Prostate gland (tissue), 2 donors: ENCODE data around the gene CRYGB. TPM values are rescaled to one million over a fixed set of nuclear protein-coding genes. Genes with fewer than 3 reads are reported as not detected.
"Not testable (repeated sequence)": the region's sequence is repeated elsewhere in the genome, so short reads cannot be mapped to it uniquely, and the experiment has no call there.

Experiments
- DNase-seq: peaks from one replicate; pipeline ENCODE4 v3.0.0-alpha.2; 2019; ENCODE audit warnings: low spot score
- H3K27ac ChIP-seq, 2 donors: fragments of 200-600 bp; sonication (generic); 2 replicates each; pipeline ENCODE4 v1.5.1; 2017 to 2019
- H3K27me3 ChIP-seq: fragments of 200-600 bp; sonication (generic); replicated peaks from 2 replicates; pipeline ENCODE4 v1.5.1; 2019; ENCODE audit not compliant: insufficient read depth
- H3K36me3 ChIP-seq, 2 donors: fragments of 200-600 bp; sonication (generic); 1 replicate in 1 of 2; 2 replicates in 1 of 2; pipeline versions ENCODE4 v1.5.1 to v1.8.1; 2017 to 2019
- H3K4me1 ChIP-seq: fragments of 200-600 bp; sonication (generic); replicated peaks from 2 replicates; pipeline ENCODE4 v1.5.1; 2019
- H3K4me3 ChIP-seq, 2 donors: fragments of 200-600 bp; sonication (generic); 2 replicates each; pipeline ENCODE4 v1.5.1; 2017 to 2019
- H3K9me3 ChIP-seq: fragments of 200-600 bp; sonication (generic); 2 replicates; pipeline ENCODE4 v1.5.1; 2017
- POLR2A ChIP-seq: fragments of 450-650 bp; IDR thresholded peaks from one replicate; pipeline ENCODE4 v1.6.1; 2016; ENCODE audit warnings: antibody characterized with exemption, mild to moderate bottlenecking
- POLR2AphosphoS5 ChIP-seq: sonication (generic); formaldehyde crosslinking; IDR thresholded peaks from one replicate; pipeline ENCODE4 v1.6.1; 2017; ENCODE audit warnings: antibody characterized with exemption
- WGBS: methylation state at CpG from one replicate; pipeline ENCODE4 v1.1.5; 2018; 5-methylcytosine and 5-hydroxymethylcytosine counted together
- intact Hi-C: fragments of 100-400 bp; cut with DNase I; formaldehyde crosslinking; loops from one replicate; pipeline ENCODE4 v1.14.2; 2022
- total RNA-seq, 2 donors: library from RNA; depleted of rRNA; stranded (reverse); fragments of >200 nt; gene quantifications; one replicate each; pipeline ENCODE4 v1.1.0, GENCODE V29; 2016
- TF ChIP-seq, protein P1 (sequence below), 4 experiments: fragments of 200-600 bp in 2 of 4; fragments of 450-650 bp in 2 of 4; sonication (generic) in 2 of 4; IDR thresholded peaks; 1 replicate in 3 of 4; 2 replicates in 1 of 4; pipeline ENCODE4 v1.5.1; 2016 to 2019; ENCODE audit warnings: antibody characterized with exemption in 4 of 4, mild to moderate bottlenecking in 2 of 4, moderate library complexity in 2 of 4

Gene CRYGB
- total RNA-seq, 2 donors from 2014 or later = not detected

GRCh38 chr2:208112969-208113368 lies 33.0 kb downstream of the CRYGB start:
- TF ChIP-seq, protein P1, sequence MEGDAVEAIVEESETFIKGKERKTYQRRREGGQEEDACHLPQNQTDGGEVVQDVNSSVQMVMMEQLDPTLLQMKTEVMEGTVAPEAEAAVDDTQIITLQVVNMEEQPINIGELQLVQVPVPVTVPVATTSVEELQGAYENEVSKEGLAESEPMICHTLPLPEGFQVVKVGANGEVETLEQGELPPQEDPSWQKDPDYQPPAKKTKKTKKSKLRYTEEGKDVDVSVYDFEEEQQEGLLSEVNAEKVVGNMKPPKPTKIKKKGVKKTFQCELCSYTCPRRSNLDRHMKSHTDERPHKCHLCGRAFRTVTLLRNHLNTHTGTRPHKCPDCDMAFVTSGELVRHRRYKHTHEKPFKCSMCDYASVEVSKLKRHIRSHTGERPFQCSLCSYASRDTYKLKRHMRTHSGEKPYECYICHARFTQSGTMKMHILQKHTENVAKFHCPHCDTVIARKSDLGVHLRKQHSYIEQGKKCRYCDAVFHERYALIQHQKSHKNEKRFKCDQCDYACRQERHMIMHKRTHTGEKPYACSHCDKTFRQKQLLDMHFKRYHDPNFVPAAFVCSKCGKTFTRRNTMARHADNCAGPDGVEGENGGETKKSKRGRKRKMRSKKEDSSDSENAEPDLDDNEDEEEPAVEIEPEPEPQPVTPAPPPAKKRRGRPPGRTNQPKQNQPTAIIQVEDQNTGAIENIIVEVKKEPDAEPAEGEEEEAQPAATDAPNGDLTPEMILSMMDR (IDR thresholded peaks at IDR 0.05) = no peak
- no peak for TF ChIP-seq POLR2AphosphoS5
- no peak for TF ChIP-seq POLR2A
- H3K27ac ChIP-seq = no peak overlapping the region
- H3K4me3 ChIP-seq = no peak overlapping the region
- no peak for DNase-seq
- H3K9me3 ChIP-seq = no peaks in the 10 kb centered on the region
- H3K27me3 ChIP-seq = no peaks in the 10 kb centered on the region
- 32% methylated on average over 7 of the region's 7 CpGs for WGBS
- intact Hi-C loops = no loop called here
- no peaks in the 10 kb centered on the region for H3K36me3 ChIP-seq
- no peaks in the 10 kb centered on the region for H3K4me1 ChIP-seq

DNA sequence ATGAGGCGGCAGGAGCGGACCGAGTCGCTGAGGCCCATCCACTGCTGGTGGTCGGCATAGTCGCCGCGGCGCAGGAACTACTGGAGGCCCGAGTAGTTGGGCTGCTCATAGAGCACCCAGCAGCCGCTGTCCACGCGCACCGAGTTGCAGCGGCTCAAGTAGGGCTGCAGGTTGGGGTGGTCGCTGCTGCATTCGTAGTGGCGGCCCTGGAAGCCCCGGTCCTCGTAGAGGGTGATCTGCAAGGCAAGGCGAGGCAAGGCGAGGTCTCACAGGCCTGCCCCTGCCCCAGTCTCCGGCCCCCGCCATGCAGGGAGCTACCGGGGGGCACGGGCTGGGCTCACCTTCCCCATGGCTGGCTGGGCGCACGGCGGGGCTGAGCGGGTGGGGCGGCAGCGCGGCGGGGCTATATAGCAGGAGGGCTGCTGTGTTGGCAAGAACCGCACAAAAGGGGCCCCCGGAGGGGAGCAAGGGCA lies 33.6 kb downstream of the CRYGB start:
- DNase-seq, intact Hi-C loops, H3K27me3 ChIP-seq, H3K4me3 ChIP-seq, H3K4me1 ChIP-seq, H3K27ac ChIP-seq, H3K36me3 ChIP-seq, H3K9me3 ChIP-seq: not testable (repeated sequence)
- WGBS = 38% methylated on average over 36 of the region's 36 CpGs

- no peak for DNase-seq
- no peaks in the 10 kb centered on the region for H3K4me1 ChIP-seq
- no peak overlapping the region for H3K4me3 ChIP-seq
- no peaks in the 10 kb centered on the region for H3K27me3 ChIP-seq
- WGBS = 89% methylated on average over 3 of the region's 3 CpGs
- H3K9me3 ChIP-seq = no peaks in the 10 kb centered on the region
- intact Hi-C loops = loop anchor here (5.0 kb wide), 1 partner anchor 149 kb away; no protein-coding TSS in a partner anchor
- H3K36me3 ChIP-seq = no peaks in the 10 kb centered on the region
- no peak overlapping the region for H3K27ac ChIP-seq
- no peak for TF ChIP-seq POLR2AphosphoS5
- TF ChIP-seq POLR2A = no peak
- TF ChIP-seq, protein P1 (IDR thresholded peaks at IDR 0.05) = no peak
Measured at GRCh38 chr2:208103616-208104015, 42.3 kb downstream of the CRYGB start.

- H3K4me3 ChIP-seq = no peak overlapping the region
- H3K27me3 ChIP-seq = no peaks in the 10 kb centered on the region
- TF ChIP-seq, protein P1 (IDR thresholded peaks at IDR 0.05) = peak in 2 of 4 experiments; percentile 24 to 27
- TF ChIP-seq POLR2A = no peak
- no peaks in the 10 kb centered on the region for H3K4me1 ChIP-seq
- WGBS = 52% methylated on average over 10 of the region's 10 CpGs
- intact Hi-C loops = loop anchor here (5.0 kb wide), 1 partner anchor 150 kb away; no protein-coding TSS in a partner anchor
- no peaks in the 10 kb centered on the region for H3K36me3 ChIP-seq
- DNase-seq = no peak
- no peaks in the 10 kb centered on the region for H3K9me3 ChIP-seq
- H3K27ac ChIP-seq = no peak overlapping the region
Measured at GRCh38 chr2:208101716-208102631, 44.0 kb downstream of the CRYGB start.

- 74% methylated on average over 13 of the region's 13 CpGs for WGBS
- H3K36me3 ChIP-seq = no peaks in the 10 kb centered on the region
- no peaks in the 10 kb centered on the region for H3K9me3 ChIP-seq
- no peak overlapping the region for H3K27ac ChIP-seq
- no peak overlapping the region for H3K4me3 ChIP-seq
- TF ChIP-seq POLR2AphosphoS5 = no peak
- TF ChIP-seq, protein P1 (IDR thresholded peaks at IDR 0.05) = no peak
- no peak for TF ChIP-seq POLR2A
- no peaks in the 10 kb centered on the region for H3K4me1 ChIP-seq
- no peaks in the 10 kb centered on the region for H3K27me3 ChIP-seq
- DNase-seq = no peak
- intact Hi-C loops = loop anchor here (5.0 kb wide), 1 partner anchor 152 kb away; no protein-coding TSS in a partner anchor
Measured at GRCh38 chr2:208099682-208100470, 46.1 kb downstream of the CRYGB start.

- H3K36me3 ChIP-seq, intact Hi-C loops, H3K4me3 ChIP-seq, H3K4me1 ChIP-seq, DNase-seq, H3K9me3 ChIP-seq, H3K27ac ChIP-seq, H3K27me3 ChIP-seq: not testable (repeated sequence)
- WGBS = 95% methylated on average over 1 of the region's 1 CpG
Measured at GRCh38 chr2:208098701-208099100, 47.3 kb downstream of the CRYGB start.
